ENCODE data around the gene CFHR1. TPM values are rescaled to one million over a fixed set of nuclear protein-coding genes. Genes with fewer than 3 reads are reported as not detected.
"Not testable (repeated sequence)": the region's sequence is repeated elsewhere in the genome, so short reads cannot be mapped to it uniquely, and the experiment has no call there.

Gene CFHR1
- under 1 TPM; 0.21 to 0.42 (median 0.22) TPM for polyA plus RNA-seq (ENCODE audit: insufficient read length in 3 of 3)

GRCh38 chr1:196819531-196819930, at the start of gene CFHR1:
TSS of gene CFHR1 (plus strand) at chr1:196819731. CDS start at chr1:196819845, 114 bp downstream.
- not testable (repeated sequence) for DNase-seq (ENCODE audit: low read depth in 3 of 3, low spot score in 2 of 3)

GRCh38 chr1:196769823-196770222, 49.7 kb upstream of the CFHR1 start:
- DNase-seq (ENCODE audit: low read depth in 3 of 3, low spot score in 2 of 3): not testable (repeated sequence)

GRCh38 chr1:196773713-196774112, 45.8 kb upstream of the CFHR1 start:
- no peak for DNase-seq (ENCODE audit: low read depth in 3 of 3, low spot score in 2 of 3)

- no peak for DNase-seq (ENCODE audit: low read depth in 3 of 3, low spot score in 2 of 3)
Observed at GRCh38 chr1:196774175-196774574, 45.4 kb upstream of the CFHR1 start.

- no peak for DNase-seq (ENCODE audit: low read depth in 3 of 3, low spot score in 2 of 3)
Observed at GRCh38 chr1:196774603-196775002, 44.9 kb upstream of the CFHR1 start, which contains the start of gene CFHR3. TSS of gene CFHR3 (plus strand) at chr1:196774840. CDS start at chr1:196774887, 47 bp downstream.

GRCh38 chr1:196777603-196778002, 41.9 kb upstream of the CFHR1 start:
- no peak for DNase-seq (ENCODE audit: low read depth in 3 of 3, low spot score in 2 of 3)

- no peak for DNase-seq (ENCODE audit: low read depth in 3 of 3, low spot score in 2 of 3)
Observed at GRCh38 chr1:196779093-196779492, 40.4 kb upstream of the CFHR1 start.

GRCh38 chr1:196791252-196791651, 28.3 kb upstream of the CFHR1 start:
- not testable (repeated sequence) for DNase-seq (ENCODE audit: low read depth in 3 of 3, low spot score in 2 of 3)

GRCh38 chr1:196794103-196794502, 25.4 kb upstream of the CFHR1 start:
- not testable (repeated sequence) for DNase-seq (ENCODE audit: low read depth in 3 of 3, low spot score in 2 of 3)

GRCh38 chr1:196797891-196798290, 21.6 kb upstream of the CFHR1 start:
- no peak for DNase-seq (ENCODE audit: low read depth in 3 of 3, low spot score in 2 of 3)

GRCh38 chr1:196801920-196802319, 17.6 kb upstream of the CFHR1 start:
- not testable (repeated sequence) for DNase-seq (ENCODE audit: low read depth in 3 of 3, low spot score in 2 of 3)

GRCh38 chr1:196808529-196809235, 10.8 kb upstream of the CFHR1 start:
- no peak for DNase-seq (ENCODE audit: low read depth in 3 of 3, low spot score in 2 of 3)

GRCh38 chr1:196817442-196817841, 2.1 kb upstream of the CFHR1 start:
- not testable (repeated sequence) for DNase-seq (ENCODE audit: low read depth in 3 of 3, low spot score in 2 of 3)

GRCh38 chr1:196827860-196828259, 8.3 kb downstream of the CFHR1 start:
- DNase-seq (ENCODE audit: low read depth in 3 of 3, low spot score in 2 of 3): peak in 1 of 3 donors; percentile 1

GRCh38 chr1:196849613-196850492, 30.3 kb downstream of the CFHR1 start:
- not testable (repeated sequence) for DNase-seq (ENCODE audit: low read depth in 3 of 3, low spot score in 2 of 3)

- no peak for DNase-seq (ENCODE audit: low read depth in 3 of 3, low spot score in 2 of 3)
Observed at GRCh38 chr1:196856053-196856452, 36.5 kb downstream of the CFHR1 start.

- no peak for DNase-seq (ENCODE audit: low read depth in 3 of 3, low spot score in 2 of 3)
Observed at GRCh38 chr1:196857188-196857587, 37.7 kb downstream of the CFHR1 start.

GRCh38 chr1:196858811-196859210, 39.3 kb downstream of the CFHR1 start:
- no peak for DNase-seq (ENCODE audit: low read depth in 3 of 3, low spot score in 2 of 3)

- no peak for DNase-seq (ENCODE audit: low read depth in 3 of 3, low spot score in 2 of 3)
Observed at GRCh38 chr1:196860323-196860884, 40.9 kb downstream of the CFHR1 start.

GRCh38 chr1:196861429-196861828, 41.9 kb downstream of the CFHR1 start:
- DNase-seq (ENCODE audit: low read depth in 3 of 3, low spot score in 2 of 3): no peak

- DNase-seq (ENCODE audit: low read depth in 3 of 3, low spot score in 2 of 3): no peak
Observed at GRCh38 chr1:196866974-196867373, 47.4 kb downstream of the CFHR1 start.

Measured in right renal cortex interstitium (tissue), 3 donors.